Ishikawa (cell line): ENCODE data around the gene GSAP.

ENCODE experiments used
- CREB1 ChIP-seq: IDR thresholded peaks from 2 replicates; pipeline ENCODE4 v1.6.1; 2012; ENCODE audit warnings: low read depth
- EP300 ChIP-seq: IDR thresholded peaks from 2 replicates; pipeline ENCODE4 v1.6.1; 2012; ENCODE audit warnings: borderline replicate concordance
- REST ChIP-seq: IDR thresholded peaks from 2 replicates; pipeline ENCODE4 v1.6.1; 2012; ENCODE audit warnings: low read depth, mild to moderate bottlenecking
- TAF1 ChIP-seq: IDR thresholded peaks from 2 replicates; pipeline ENCODE4 v1.6.1; 2012; ENCODE audit warnings: low read depth, mild to moderate bottlenecking
- TCF12 ChIP-seq: IDR thresholded peaks from 2 replicates; pipeline ENCODE4 v1.6.1; 2012; ENCODE audit warnings: low read depth
- YY1 ChIP-seq: IDR thresholded peaks from 2 replicates; pipeline ENCODE4 v1.6.1; 2012; ENCODE audit warnings: low read depth
- TF ChIP-seq, protein P1 (sequence below): IDR thresholded peaks from 2 replicates; pipeline ENCODE4 v1.6.1; 2012

- TF ChIP-seq YY1: no peak
- TF ChIP-seq EP300: no peak
- TF ChIP-seq, protein P1, sequence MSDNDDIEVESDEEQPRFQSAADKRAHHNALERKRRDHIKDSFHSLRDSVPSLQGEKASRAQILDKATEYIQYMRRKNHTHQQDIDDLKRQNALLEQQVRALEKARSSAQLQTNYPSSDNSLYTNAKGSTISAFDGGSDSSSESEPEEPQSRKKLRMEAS: no peak
- no peak for TF ChIP-seq TAF1
- TF ChIP-seq TCF12: no peak
- no peak for TF ChIP-seq CREB1
- TF ChIP-seq REST: no peak
These were observed 26.9 kb upstream of the GSAP start for GRCh38 chr7:77443042-77443441.
